H1 (cell line): ENCODE measurements around the gene NXPH2. TPM values are rescaled to one million over a fixed set of nuclear protein-coding genes. Genes with fewer than 3 reads are reported as not detected.

ENCODE experiments used
- CTCF ChIA-PET: fragments of 300-600 bp; sonication (Branson Sonifier 250); formaldehyde crosslinking; loops from one replicate; lab custom pipeline; 2021; ENCODE audit not compliant: partially characterized antibody; lab: Charles Lee
- POLR2A ChIA-PET: fragments of 300-600 bp; sonication (Branson Sonifier 250); formaldehyde crosslinking; loops from one replicate; lab custom pipeline; 2021; ENCODE audit warnings: inconsistent platforms; ENCODE audit not compliant: partially characterized antibody; lab: Charles Lee
- DNase-seq, 2 experiments: peaks; one replicate each; pipeline versions ENCODE4 v3.0.0 to v3.0.0-alpha.2; 2010 to 2022; ENCODE audit warnings: low spot score in 2 of 2, low read depth in 1 of 2, mixed read lengths in 1 of 2
- FAIRE-seq: peaks from 2 replicates; lab custom pipeline; 2011; peaks lifted over from hg19 to GRCh38; lab: Jason Lieb, UNC
- H2AFZ ChIP-seq: 2 replicates; pipeline ENCODE4 v1.8.1; 2012; ENCODE audit warnings: low read length, inconsistent platforms
- H2AK5ac ChIP-seq: 2 replicates; pipeline ENCODE4 v1.6.1; 2013; ENCODE audit warnings: low read depth, low read length
- H2BK120ac ChIP-seq: replicated peaks from 2 replicates; pipeline ENCODE3; 2013; ENCODE audit warnings: low read depth, low read length, inconsistent platforms
- H2BK12ac ChIP-seq: 2 replicates; pipeline ENCODE4 v1.6.1; 2013; ENCODE audit warnings: low read depth, low read length
- H2BK15ac ChIP-seq: 2 replicates; pipeline ENCODE4 v1.6.1; 2013; ENCODE audit warnings: low read length
- H2BK20ac ChIP-seq: 2 replicates; pipeline ENCODE4 v1.6.1; 2013; ENCODE audit warnings: low read length
- H2BK5ac ChIP-seq: 2 replicates; pipeline ENCODE4 v1.6.1; 2013; ENCODE audit warnings: low read depth, low read length
- H3K14ac ChIP-seq: 2 replicates; pipeline ENCODE4 v1.6.1; 2013; ENCODE audit warnings: inconsistent platforms; ENCODE audit not compliant: insufficient read length
- H3K18ac ChIP-seq: 2 replicates; pipeline ENCODE4 v1.6.1; 2013; ENCODE audit warnings: low read length; ENCODE audit errors: extremely low read depth
- H3K23ac ChIP-seq: 2 replicates; pipeline ENCODE4 v1.6.1; 2013; ENCODE audit warnings: inconsistent platforms; ENCODE audit not compliant: insufficient read length
- H3K23me2 ChIP-seq: 2 replicates; pipeline ENCODE4 v1.6.1; 2013; ENCODE audit warnings: low read depth, low read length
- H3K27ac ChIP-seq: 2 replicates; pipeline ENCODE4 v1.6.1; 2011; ENCODE audit warnings: low read depth, low read length, inconsistent platforms
- H3K27me3 ChIP-seq, 4 experiments: replicated peaks in 1 of 4; 1 replicate in 1 of 4; 2 replicates in 3 of 4; pipeline versions ENCODE4 v1.6.1 to v1.8.1; 2011 to 2013; ENCODE audit warnings: low read length in 3 of 4, mild to moderate bottlenecking in 3 of 4, inconsistent platforms in 2 of 4, mixed read lengths in 2 of 4, moderate library complexity in 1 of 4; ENCODE audit not compliant: control insufficient read depth in 3 of 4, insufficient read depth in 3 of 4; ENCODE audit errors: extremely low read depth in 1 of 4
- H3K36me3 ChIP-seq, 4 experiments: 2 replicates each; pipeline versions ENCODE4 v1.6.1 to v1.8.1; 2011 to 2013; ENCODE audit warnings: mild to moderate bottlenecking in 4 of 4, low read length in 3 of 4, moderate library complexity in 2 of 4, control low read depth in 1 of 4, inconsistent platforms in 1 of 4; ENCODE audit not compliant: insufficient read depth in 4 of 4, control insufficient read depth in 2 of 4
- H3K4ac ChIP-seq: replicated peaks from 2 replicates; pipeline ENCODE3; 2013; ENCODE audit warnings: low read length, low read depth, mixed read lengths, inconsistent platforms; ENCODE audit not compliant: insufficient read length
- H3K4me1 ChIP-seq, 4 experiments: replicated peaks in 1 of 4; 1 replicate in 1 of 4; 2 replicates in 3 of 4; pipeline versions ENCODE4 v1.6.1 to v1.8.1; 2011 to 2013; ENCODE audit warnings: low read length in 3 of 4, inconsistent platforms in 2 of 4, mixed read lengths in 1 of 4; ENCODE audit not compliant: insufficient read depth in 4 of 4, control insufficient read depth in 3 of 4
- H3K4me2 ChIP-seq, 2 experiments: 2 replicates each; pipeline versions ENCODE4 v1.6.1 to v1.8.1; 2011 to 2013; ENCODE audit warnings: low read depth in 2 of 2, low read length in 2 of 2, control low read depth in 1 of 2, inconsistent platforms in 1 of 2, mild to moderate bottlenecking in 1 of 2; ENCODE audit not compliant: insufficient read depth in 1 of 2
- H3K4me3 ChIP-seq, 4 experiments: fragments of 200-600, 300-600 bp in 1 of 4; sonication (generic), shearing (Covaris generic), sonication (Bioruptor Twin) in 1 of 4; 2 replicates each; pipeline versions ENCODE4 v1.5.1 to v1.8.1; 2011 to 2016; ENCODE audit warnings: low read length in 4 of 4, low read depth in 3 of 4, control low read depth in 2 of 4, inconsistent platforms in 2 of 4, mild to moderate bottlenecking in 2 of 4, mixed read lengths in 1 of 4, moderate library complexity in 1 of 4; ENCODE audit not compliant: insufficient read depth in 2 of 4; ENCODE audit errors: extremely low read depth in 1 of 4
- H3K56ac ChIP-seq: replicated peaks from 2 replicates; pipeline ENCODE3; 2013; ENCODE audit warnings: low read depth, mild to moderate bottlenecking, mixed read lengths, low read length, inconsistent platforms; ENCODE audit not compliant: insufficient read length
- H3K79me1 ChIP-seq: 2 replicates; pipeline ENCODE4 v1.6.1; 2013; ENCODE audit warnings: low read depth, low read length, control low read depth
- H3K79me2 ChIP-seq, 2 experiments: 2 replicates each; pipeline versions ENCODE4 v1.6.1 to v1.8.1; 2012 to 2013; ENCODE audit warnings: low read length in 2 of 2, mild to moderate bottlenecking in 2 of 2, inconsistent platforms in 1 of 2; ENCODE audit not compliant: insufficient read depth in 2 of 2, control insufficient read depth in 1 of 2
- H3K9ac ChIP-seq, 4 experiments: replicated peaks in 1 of 4; 1 replicate in 1 of 4; 2 replicates in 3 of 4; pipeline versions ENCODE4 v1.6.1 to v1.8.1; 2011 to 2013; ENCODE audit warnings: low read depth in 3 of 4, low read length in 3 of 4, control low read depth in 2 of 4, mild to moderate bottlenecking in 2 of 4, moderate library complexity in 2 of 4, inconsistent platforms in 1 of 4; ENCODE audit errors: extremely low read depth in 1 of 4
- H3K9me3 ChIP-seq, 2 experiments: 2 replicates each; pipeline versions ENCODE4 v1.6.1 to v1.8.1; 2012 to 2013; ENCODE audit warnings: mild to moderate bottlenecking in 2 of 2, moderate library complexity in 2 of 2, control low read depth in 1 of 2, inconsistent platforms in 1 of 2, low read depth in 1 of 2, low read length in 1 of 2, mixed read lengths in 1 of 2; ENCODE audit not compliant: insufficient read depth in 2 of 2
- H4K20me1 ChIP-seq, 2 experiments: replicated peaks in 1 of 2; 2 replicates each; pipeline versions ENCODE3 to v1.8.1; 2011 to 2013; ENCODE audit warnings: inconsistent platforms in 2 of 2, low read length in 2 of 2, mild to moderate bottlenecking in 1 of 2; ENCODE audit not compliant: insufficient read depth in 2 of 2, control insufficient read depth in 1 of 2
- H4K5ac ChIP-seq: 2 replicates; pipeline ENCODE4 v1.6.1; 2013; ENCODE audit warnings: low read length, low read depth, mixed read lengths, inconsistent platforms; ENCODE audit not compliant: insufficient read length
- H4K8ac ChIP-seq: 2 replicates; pipeline ENCODE4 v1.8.0; 2013; ENCODE audit warnings: mild to moderate bottlenecking, moderate library complexity, low read length, inconsistent platforms; ENCODE audit not compliant: insufficient read depth; ENCODE audit errors: extremely low read depth
- H4K91ac ChIP-seq: replicated peaks from 2 replicates; pipeline ENCODE3; 2013; ENCODE audit warnings: low read length, mixed read lengths, inconsistent platforms; ENCODE audit not compliant: insufficient read length
- CREB1 ChIP-seq: IDR thresholded peaks from 2 replicates; pipeline ENCODE4 v1.6.1; 2012; ENCODE audit warnings: inconsistent platforms
- POLR2AphosphoS5 ChIP-seq: IDR thresholded peaks from 2 replicates; pipeline ENCODE4 v1.6.1; 2011; ENCODE audit warnings: low read depth, low read length
- WGBS, 2 experiments: shearing (Covaris generic) in 1 of 2; methylation state at CpG; one replicate each; pipeline versions ENCODE4 v1.1.6 to v1.1.7; 2013 to 2015; ENCODE audit warnings: low lambda C conversion rate in 2 of 2, mixed read lengths in 2 of 2, inconsistent platforms in 1 of 2, low coverage in 1 of 2, missing lambda C conversion rate in 1 of 2; ENCODE audit not compliant: insufficient replicate concordance in 2 of 2, insufficient coverage in 1 of 2, insufficient read length in 1 of 2; ENCODE audit errors: extremely low coverage in 1 of 2, missing lambda C conversion rate in 1 of 2; 5-methylcytosine and 5-hydroxymethylcytosine counted together
- polyA plus RNA-seq, 7 experiments: library from polyadenylated mRNA; depleted of rRNA in 3 of 7; stranded (reverse) in 5 of 7; unstranded in 2 of 7; fragments of >200 nt in 5 of 7; fragments of 200-250 nt in 2 of 7; gene quantifications; 1 replicate in 5 of 7; 2 replicates in 1 of 7; 4 replicates in 1 of 7; pipeline versions ENCODE4 v1.2.1 to v1.2.3, GENCODE V29; 2011 to 2013; ENCODE audit warnings: missing spikeins in 2 of 7, mixed read lengths in 2 of 7
- total RNA-seq: library from RNA; stranded (reverse); fragmentation: NEBNext Ultra II Directional; extraction: Animal tissue kit (Norgen Biotek cat#: 25700); gene quantifications from 2 replicates; pipeline ENCODE4 v1.2.1, GENCODE V29; 2021

Gene NXPH2
- total and polyA plus RNA-seq, 2 of the 8 experiments (the other 6 are each of a cell fraction or from before 2014, with no cell fraction given) = 1.9 to 6.9 TPM

GRCh38 chr2:138689705-138690104 lies 90.5 kb downstream of the NXPH2 start:
- Histone ChIP-seq H3K79me1 (no peaks in the 10 kb centered on the region), H3K36me3 (no peaks in the 10 kb centered on the region; a peak in 1 of 8 replicates), H3K79me2 (no peaks in the 10 kb centered on the region), H2BK15ac (no peak overlapping the region), H3K9ac (no peak overlapping the region), H4K20me1 (no peaks in the 10 kb centered on the region), H3K4me3 (no peak overlapping the region), H3K27ac (no peak overlapping the region), H3K27me3 (no peaks in the 10 kb centered on the region), H3K4me1 (no peaks in the 10 kb centered on the region), H2BK20ac (no peak overlapping the region), H2BK12ac (no peak overlapping the region), H3K9me3 (no peaks in the 10 kb centered on the region), H2BK120ac (no peak overlapping the region), H3K4me2 (no peak overlapping the region), H3K23ac (no peak overlapping the region), H2AFZ (no peak overlapping the region), H3K23me2 (no peaks in the 10 kb centered on the region; the same call in 1 of the 2 replicates), H3K14ac (no peak overlapping the region), H3K56ac (no peak overlapping the region), H3K4ac (no peak overlapping the region), H2AK5ac (no peak overlapping the region), H4K8ac (no peak overlapping the region), H4K91ac (no peak overlapping the region), H3K18ac (no peak overlapping the region), H4K5ac (no peak overlapping the region), H2BK5ac (no peak overlapping the region)
- WGBS, 2 experiments = 71% methylated on average over 4 of the region's 4 CpGs; no CpG with 5 or more reads in 1 of the 2 experiments
- ChIA-PET POLR2A (no interaction called here), CTCF (interaction anchor here (1.2 kb wide), 1 partner anchor 16 kb away, joined by 3 read pairs; no protein-coding TSS in a partner anchor)
- FAIRE-seq (no peak), DNase-seq (no peak)
- TF ChIP-seq CREB1 (no peak), POLR2AphosphoS5 (no peak)
